Fibroblast of lung (primary cell): Measurements from ENCODE around the gene NXPH1. TPM values are rescaled to one million over a fixed set of nuclear protein-coding genes. Genes with fewer than 3 reads are reported as not detected.

ENCODE experiments used
- DNase-seq, 2 donors: peaks; one replicate each; pipeline versions ENCODE4 v3.0.0 to v3.0.0-alpha.2; 2010; ENCODE audit warnings: low read depth in 2 of 2
- H2AFZ ChIP-seq: 2 replicates; pipeline ENCODE4 v1.5.1; 2012; ENCODE audit warnings: low read length, control low read depth, inconsistent platforms
- H3K27ac ChIP-seq: 2 replicates; pipeline ENCODE4 v1.5.1; 2011; ENCODE audit warnings: low read length, control low read depth; ENCODE audit not compliant: insufficient read depth
- H3K27me3 ChIP-seq: 2 replicates; pipeline ENCODE4 v1.5.1; 2011; ENCODE audit warnings: mild to moderate bottlenecking, low read length; ENCODE audit not compliant: control insufficient read depth, insufficient read depth
- H3K36me3 ChIP-seq: 2 replicates; pipeline ENCODE4 v1.5.1; 2011; ENCODE audit warnings: low read length; ENCODE audit not compliant: control insufficient read depth, insufficient read depth
- H3K4me1 ChIP-seq: 2 replicates; pipeline ENCODE4 v1.5.1; 2011; ENCODE audit warnings: low read length; ENCODE audit not compliant: control insufficient read depth, insufficient read depth; ENCODE audit errors: extremely low read depth
- H3K4me2 ChIP-seq: 2 replicates; pipeline ENCODE4 v1.5.1; 2011; ENCODE audit warnings: low read length, control low read depth; ENCODE audit not compliant: insufficient read depth; ENCODE audit errors: extremely low read depth
- H3K4me3 ChIP-seq, 4 experiments: fragments of 200-600 bp in 1 of 4; sonication (generic) in 1 of 4; replicated peaks in 1 of 4; 2 replicates each; pipeline ENCODE4 v1.5.1; 2011 to 2016; ENCODE audit warnings: low read length in 4 of 4, low read depth in 3 of 4, mild to moderate bottlenecking in 3 of 4, control low read depth in 2 of 4, inconsistent platforms in 1 of 4, mixed read lengths in 1 of 4; ENCODE audit not compliant: insufficient read depth in 1 of 4; ENCODE audit errors: control extremely low read depth in 1 of 4
- H3K79me2 ChIP-seq: 2 replicates; pipeline ENCODE4 v1.5.1; 2012; ENCODE audit warnings: mild to moderate bottlenecking, low read length, inconsistent platforms; ENCODE audit not compliant: control insufficient read depth, insufficient read depth
- H3K9ac ChIP-seq: 2 replicates; pipeline ENCODE4 v1.5.1; 2011; ENCODE audit warnings: mild to moderate bottlenecking, low read length, control low read depth; ENCODE audit not compliant: insufficient read depth
- H3K9me3 ChIP-seq: 2 replicates; pipeline ENCODE4 v1.5.1; 2012; ENCODE audit warnings: low read depth, low read length; ENCODE audit not compliant: control insufficient read depth, insufficient read depth
- H4K20me1 ChIP-seq: 2 replicates; pipeline ENCODE4 v1.5.1; 2011; ENCODE audit warnings: low read length; ENCODE audit not compliant: control insufficient read depth, insufficient read depth; ENCODE audit errors: extremely low read depth
- CTCF ChIP-seq, 2 donors: IDR thresholded peaks in 1 of 2; conservative IDR thresholded peaks in 1 of 2; 1 replicate in 1 of 2; 2 replicates in 1 of 2; pipeline ENCODE4 v1.5.1; 2011 to 2012; ENCODE audit warnings: low read length in 2 of 2, control low read depth in 1 of 2, inconsistent platforms in 1 of 2, low read depth in 1 of 2, mild to moderate bottlenecking in 1 of 2
- EZH2 ChIP-seq: IDR thresholded peaks from 2 replicates; pipeline ENCODE4 v1.5.1; 2012; ENCODE audit warnings: low read length, control low read depth, mild to moderate bottlenecking; ENCODE audit errors: missing control alignments
- polyA plus RNA-seq, 2 donors: library from polyadenylated mRNA; depleted of rRNA in 1 of 2; stranded (reverse) in 1 of 2; unstranded in 1 of 2; fragments of >200 nt; gene quantifications; 2 replicates each; pipeline ENCODE4 v1.2.1, GENCODE V29; 2011 to 2012; ENCODE audit warnings: missing spikeins in 1 of 2
- total RNA-seq: library from RNA; depleted of rRNA; stranded (reverse); fragments of >200 nt; gene quantifications from 2 replicates; pipeline ENCODE4 v1.2.1, GENCODE V29; 2014

Gene NXPH1
- total and polyA plus RNA-seq, 2 donors (not counting 1 experiment from before 2014, with no cell fraction given): not detected

DNA sequence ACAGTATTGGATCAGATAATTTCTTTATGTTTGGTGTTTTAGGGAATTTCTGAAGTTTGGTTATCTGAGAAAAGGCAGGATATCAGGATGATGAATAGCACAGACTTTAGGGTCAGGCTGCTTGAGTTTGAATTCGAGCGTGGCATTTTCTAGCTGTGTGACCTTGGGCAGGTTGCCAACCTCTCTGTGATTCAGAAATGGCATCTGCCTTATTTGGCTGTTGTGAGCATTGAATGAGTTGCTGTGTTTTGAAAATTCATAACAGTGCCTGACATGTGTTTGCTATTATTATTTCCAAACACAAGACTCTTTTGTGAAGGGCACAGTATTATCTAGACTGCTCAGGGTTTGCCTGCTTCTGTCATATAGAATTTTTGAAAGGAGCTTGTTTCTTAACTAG, 66.9 kb downstream of the NXPH1 start:
- Histone ChIP-seq H3K27me3 (no peaks in the 10 kb centered on the region), H3K4me2 (no peak overlapping the region), H3K79me2 (no peaks in the 10 kb centered on the region), H3K4me1 (no peaks in the 10 kb centered on the region), H3K27ac (no peak overlapping the region), H3K9me3 (no peaks in the 10 kb centered on the region), H3K36me3 (no peaks in the 10 kb centered on the region), H4K20me1 (no peaks in the 10 kb centered on the region), H2AFZ (no peak overlapping the region), H3K9ac (no peak overlapping the region), H3K4me3 (no peak overlapping the region)
- no peak for DNase-seq
- TF ChIP-seq CTCF (conservative IDR thresholded peaks at IDR 0.05 in 1 of 2, IDR thresholded peaks at IDR 0.05 in 1 of 2; ENCODE audit: low read depth in 1 of 2, low read length in 2 of 2) (no peak), EZH2 (no peak)

- Histone ChIP-seq H3K4me1 (no peaks in the 10 kb centered on the region), H3K4me2 (no peak overlapping the region), H3K9ac (no peak overlapping the region), H3K4me3 (no peak overlapping the region), H3K27ac (no peak overlapping the region), H3K9me3 (no peaks in the 10 kb centered on the region), H3K79me2 (no peaks in the 10 kb centered on the region), H3K27me3 (no peaks in the 10 kb centered on the region), H2AFZ (no peak overlapping the region), H3K36me3 (no peaks in the 10 kb centered on the region), H4K20me1 (no peaks in the 10 kb centered on the region)
- TF ChIP-seq CTCF (conservative IDR thresholded peaks at IDR 0.05 in 1 of 2, IDR thresholded peaks at IDR 0.05 in 1 of 2; ENCODE audit: low read depth in 1 of 2, low read length in 2 of 2) (no peak), EZH2 (no peak)
- DNase-seq: no peak
Observed at GRCh38 chr7:8507566-8507965, 74.2 kb downstream of the NXPH1 start.

- H3K27me3 ChIP-seq: no peaks in the 10 kb centered on the region
- H2AFZ ChIP-seq: no peak overlapping the region
- H3K4me3 ChIP-seq: no peak overlapping the region
- no peaks in the 10 kb centered on the region for H4K20me1 ChIP-seq
- H3K4me2 ChIP-seq: no peak overlapping the region
- TF ChIP-seq EZH2 (no peak), CTCF (conservative IDR thresholded peaks at IDR 0.05 in 1 of 2, IDR thresholded peaks at IDR 0.05 in 1 of 2; ENCODE audit: low read depth in 1 of 2, low read length in 2 of 2) (no peak)
- no peaks in the 10 kb centered on the region for H3K9me3 ChIP-seq
- H3K79me2 ChIP-seq: no peaks in the 10 kb centered on the region
- no peaks in the 10 kb centered on the region for H3K4me1 ChIP-seq
- no peak for DNase-seq
- no peaks in the 10 kb centered on the region for H3K36me3 ChIP-seq
- no peak overlapping the region for H3K9ac ChIP-seq
- no peak overlapping the region for H3K27ac ChIP-seq
Observed at GRCh38 chr7:8509621-8510020, 76.2 kb downstream of the NXPH1 start.
